HL-60 (cell line): ENCODE measurements around the gene ANKRD53.

Experiments
- TF ChIP-seq, protein P1 (sequence below): IDR thresholded peaks from one replicate; pipeline ENCODE4 v1.5.1; 2011; ENCODE audit warnings: low read length, control low read depth, inconsistent platforms; ENCODE audit not compliant: insufficient read depth
- TF ChIP-seq, protein P2 (sequence below): IDR thresholded peaks from 2 replicates; pipeline ENCODE4 v1.6.1; 2012; ENCODE audit warnings: low read depth; ENCODE audit not compliant: insufficient replicate concordance

DNA sequence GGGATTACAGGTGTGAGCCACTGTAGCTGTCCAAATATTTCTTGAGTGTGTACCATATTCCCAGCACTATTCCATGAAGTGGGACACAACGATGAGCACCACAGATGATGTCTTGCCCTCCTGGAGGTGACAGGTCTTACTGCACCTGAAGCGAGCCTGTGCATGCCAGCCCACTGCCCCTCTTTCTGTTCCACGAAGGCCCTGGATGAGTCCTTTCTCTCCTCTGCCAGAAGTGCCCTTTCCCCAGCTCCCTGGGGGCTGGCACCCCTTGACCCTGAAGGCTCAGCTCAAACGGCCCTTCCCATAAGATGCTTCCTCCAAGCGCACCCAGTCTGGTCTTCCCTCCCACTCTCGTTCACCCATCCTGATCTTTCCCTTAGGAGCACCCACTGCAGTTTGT is 37.2 kb upstream of the ANKRD53 start:
- TF ChIP-seq, protein P1, sequence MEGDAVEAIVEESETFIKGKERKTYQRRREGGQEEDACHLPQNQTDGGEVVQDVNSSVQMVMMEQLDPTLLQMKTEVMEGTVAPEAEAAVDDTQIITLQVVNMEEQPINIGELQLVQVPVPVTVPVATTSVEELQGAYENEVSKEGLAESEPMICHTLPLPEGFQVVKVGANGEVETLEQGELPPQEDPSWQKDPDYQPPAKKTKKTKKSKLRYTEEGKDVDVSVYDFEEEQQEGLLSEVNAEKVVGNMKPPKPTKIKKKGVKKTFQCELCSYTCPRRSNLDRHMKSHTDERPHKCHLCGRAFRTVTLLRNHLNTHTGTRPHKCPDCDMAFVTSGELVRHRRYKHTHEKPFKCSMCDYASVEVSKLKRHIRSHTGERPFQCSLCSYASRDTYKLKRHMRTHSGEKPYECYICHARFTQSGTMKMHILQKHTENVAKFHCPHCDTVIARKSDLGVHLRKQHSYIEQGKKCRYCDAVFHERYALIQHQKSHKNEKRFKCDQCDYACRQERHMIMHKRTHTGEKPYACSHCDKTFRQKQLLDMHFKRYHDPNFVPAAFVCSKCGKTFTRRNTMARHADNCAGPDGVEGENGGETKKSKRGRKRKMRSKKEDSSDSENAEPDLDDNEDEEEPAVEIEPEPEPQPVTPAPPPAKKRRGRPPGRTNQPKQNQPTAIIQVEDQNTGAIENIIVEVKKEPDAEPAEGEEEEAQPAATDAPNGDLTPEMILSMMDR, result no peak
- TF ChIP-seq, protein P2, sequence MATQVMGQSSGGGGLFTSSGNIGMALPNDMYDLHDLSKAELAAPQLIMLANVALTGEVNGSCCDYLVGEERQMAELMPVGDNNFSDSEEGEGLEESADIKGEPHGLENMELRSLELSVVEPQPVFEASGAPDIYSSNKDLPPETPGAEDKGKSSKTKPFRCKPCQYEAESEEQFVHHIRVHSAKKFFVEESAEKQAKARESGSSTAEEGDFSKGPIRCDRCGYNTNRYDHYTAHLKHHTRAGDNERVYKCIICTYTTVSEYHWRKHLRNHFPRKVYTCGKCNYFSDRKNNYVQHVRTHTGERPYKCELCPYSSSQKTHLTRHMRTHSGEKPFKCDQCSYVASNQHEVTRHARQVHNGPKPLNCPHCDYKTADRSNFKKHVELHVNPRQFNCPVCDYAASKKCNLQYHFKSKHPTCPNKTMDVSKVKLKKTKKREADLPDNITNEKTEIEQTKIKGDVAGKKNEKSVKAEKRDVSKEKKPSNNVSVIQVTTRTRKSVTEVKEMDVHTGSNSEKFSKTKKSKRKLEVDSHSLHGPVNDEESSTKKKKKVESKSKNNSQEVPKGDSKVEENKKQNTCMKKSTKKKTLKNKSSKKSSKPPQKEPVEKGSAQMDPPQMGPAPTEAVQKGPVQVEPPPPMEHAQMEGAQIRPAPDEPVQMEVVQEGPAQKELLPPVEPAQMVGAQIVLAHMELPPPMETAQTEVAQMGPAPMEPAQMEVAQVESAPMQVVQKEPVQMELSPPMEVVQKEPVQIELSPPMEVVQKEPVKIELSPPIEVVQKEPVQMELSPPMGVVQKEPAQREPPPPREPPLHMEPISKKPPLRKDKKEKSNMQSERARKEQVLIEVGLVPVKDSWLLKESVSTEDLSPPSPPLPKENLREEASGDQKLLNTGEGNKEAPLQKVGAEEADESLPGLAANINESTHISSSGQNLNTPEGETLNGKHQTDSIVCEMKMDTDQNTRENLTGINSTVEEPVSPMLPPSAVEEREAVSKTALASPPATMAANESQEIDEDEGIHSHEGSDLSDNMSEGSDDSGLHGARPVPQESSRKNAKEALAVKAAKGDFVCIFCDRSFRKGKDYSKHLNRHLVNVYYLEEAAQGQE, result no peak
